OCI-LY7 (cell line): Measurements from ENCODE around the gene C16orf54. TPM values are rescaled to one million over a fixed set of nuclear protein-coding genes. Genes with fewer than 3 reads are reported as not detected.
A peak's percentile ranks its signal among the peaks of the same experiment; 100 is the strongest.

Experiments
- BruUV-seq: library from RNA; stranded (reverse); fragments of 400-500 nt; replicated peaks from 2 replicates; lab custom pipeline; 2021; lab: Mats Ljungman, UMichigan
- CTCF ChIA-PET: fragments of 300-600 bp; sonication (Branson Sonifier 250); formaldehyde crosslinking; loops from one replicate; lab custom pipeline; 2022; ENCODE audit warnings: antibody characterized with exemption; ENCODE audit not compliant: unreplicated experiment; lab: Charles Lee
- POLR2A ChIA-PET: fragments of 300-600 bp; sonication (Branson Sonifier 250); formaldehyde crosslinking; loops from one replicate; lab custom pipeline; 2022; ENCODE audit warnings: antibody characterized with exemption; lab: Charles Lee
- DNase-seq: peaks from one replicate; pipeline ENCODE4 v3.0.0-alpha.2; 2015; ENCODE audit warnings: low spot score
- H2AFZ ChIP-seq: fragments of 200-600 bp; sonication (generic), shearing (Covaris generic); 2 replicates; pipeline ENCODE4 v1.6.1; 2014; ENCODE audit warnings: mild to moderate bottlenecking, antibody characterized with exemption, low read length, moderate library complexity
- H3K27ac ChIP-seq: fragments of 200-600 bp; sonication (generic); 2 replicates; pipeline ENCODE4 v1.5.1; 2014; ENCODE audit warnings: mixed run types, low read depth, mild to moderate bottlenecking, moderate library complexity, low read length, inconsistent platforms; ENCODE audit not compliant: poor library complexity, severe bottlenecking
- H3K36me3 ChIP-seq: fragments of 200-600 bp; sonication (generic); 2 replicates; pipeline ENCODE4 v1.6.1; 2014; ENCODE audit warnings: mild to moderate bottlenecking, antibody characterized with exemption, low read length, moderate library complexity, mixed read lengths; ENCODE audit not compliant: insufficient read depth
- H3K4me1 ChIP-seq: fragments of 200-600 bp; sonication (generic); 2 replicates; pipeline ENCODE4 v1.5.1; 2014; ENCODE audit warnings: mild to moderate bottlenecking, low read length; ENCODE audit not compliant: insufficient read depth, poor library complexity, severe bottlenecking
- H3K4me2 ChIP-seq: fragments of 200-600 bp; sonication (generic); 2 replicates; pipeline ENCODE4 v1.6.1; 2014; ENCODE audit warnings: mild to moderate bottlenecking, low read length
- H3K4me3 ChIP-seq: fragments of 200-600 bp; sonication (generic); 2 replicates; pipeline ENCODE4 v1.5.1; 2014; ENCODE audit warnings: mild to moderate bottlenecking, low read depth, low read length; ENCODE audit not compliant: poor library complexity, severe bottlenecking
- H3K79me2 ChIP-seq: fragments of 200-600 bp; sonication (generic); 2 replicates; pipeline ENCODE4 v1.6.1; 2016; ENCODE audit warnings: low read depth, mild to moderate bottlenecking, low read length, moderate library complexity, mixed read lengths; ENCODE audit not compliant: insufficient read depth
- H3K9me2 ChIP-seq: fragments of 200-600 bp; sonication (generic); 2 replicates; pipeline ENCODE4 v1.6.1; 2016; ENCODE audit warnings: mild to moderate bottlenecking, low read length, mixed read lengths; ENCODE audit not compliant: insufficient read depth
- H3K9me3 ChIP-seq: fragments of 200-600 bp; sonication (generic); 2 replicates; pipeline ENCODE4 v1.6.1; 2014; ENCODE audit warnings: mild to moderate bottlenecking, mixed run types, low read length, mixed read lengths
- H4K20me1 ChIP-seq: fragments of 200-600 bp; sonication (generic); 2 replicates; pipeline ENCODE4 v1.6.1; 2014; ENCODE audit warnings: mild to moderate bottlenecking, antibody characterized with exemption, low read length, moderate library complexity, mixed read lengths; ENCODE audit not compliant: insufficient read depth
- EZH2phosphoT487 ChIP-seq: fragments of 200-600 bp; sonication (generic); IDR thresholded peaks from 2 replicates; pipeline ENCODE4 v1.6.1; 2018; ENCODE audit warnings: low read depth, borderline replicate concordance, mild to moderate bottlenecking, mixed run types, antibody characterized with exemption, low read length, moderate library complexity, mixed read lengths
- intact Hi-C: fragments of 100-400 bp; cut with micrococcal nuclease; formaldehyde crosslinking; loops from one replicate; pipeline ENCODE4 v1.10.0; 2022; ENCODE audit not compliant: unreplicated experiment
- total RNA-seq, 2 experiments: library from RNA; depleted of rRNA in 1 of 2; stranded (reverse); fragments of >200 nt in 1 of 2; shearing (Covaris generic) in 1 of 2; gene quantifications; 2 replicates each; pipeline ENCODE4 v1.2.3, GENCODE V29; 2014 to 2022
- TF ChIP-seq, protein P1 (sequence below): fragments of 200-600 bp; sonication (generic); conservative IDR thresholded peaks from 2 replicates; pipeline ENCODE4 v1.5.1; 2014; ENCODE audit warnings: mild to moderate bottlenecking, antibody characterized with exemption, low read length, moderate library complexity, mixed read lengths

The C16orf54 gene
- total RNA-seq, 2 experiments from 2014 or later = 0.32 TPM; not detected in 1

DNA sequence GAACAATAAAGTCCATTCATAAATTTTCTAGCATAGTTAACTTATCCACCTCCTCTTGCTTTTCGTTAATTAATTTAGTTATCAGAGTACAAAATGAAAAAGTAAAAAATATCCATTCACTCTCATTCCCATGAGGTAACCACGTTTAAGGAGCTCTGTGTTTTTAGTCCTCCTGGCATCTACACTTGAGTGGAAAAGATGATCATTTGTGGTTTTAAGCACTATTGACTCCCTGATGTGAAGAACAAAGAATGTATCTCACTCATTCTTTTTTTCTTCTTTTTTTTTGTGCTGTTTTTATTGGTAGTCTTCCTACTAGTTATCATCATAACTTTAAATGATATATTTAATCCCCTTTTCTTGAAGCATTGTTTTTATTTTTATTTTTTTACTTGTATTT lies 40.8 kb downstream of the C16orf54 start:
- H4K20me1 ChIP-seq = no peaks in the 10 kb centered on the region
- no peaks in the 10 kb centered on the region for H3K9me3 ChIP-seq
- DNase-seq = no peak
- no peak overlapping the region for H2AFZ ChIP-seq
- ChIA-PET POLR2A (interaction anchor here (0.6 to 0.9 kb wide), 2 partner anchors 9 to 103 kb away, joined by 3 to 4 read pairs; no protein-coding TSS in a partner anchor), CTCF (no interaction called here)
- no peaks in the 10 kb centered on the region for H3K79me2 ChIP-seq
- BruUV-seq = no TSS peak
- H3K4me3 ChIP-seq = no peak overlapping the region
- H3K27ac ChIP-seq = no peak overlapping the region
- H3K36me3 ChIP-seq = no peaks in the 10 kb centered on the region
- no peak overlapping the region for H3K4me2 ChIP-seq
- intact Hi-C loops = no loop called here
- H3K4me1 ChIP-seq = peaks cover 29% of the 10 kb centered on the region
- H3K9me2 ChIP-seq = no peaks in the 10 kb centered on the region
- TF ChIP-seq, protein P1, sequence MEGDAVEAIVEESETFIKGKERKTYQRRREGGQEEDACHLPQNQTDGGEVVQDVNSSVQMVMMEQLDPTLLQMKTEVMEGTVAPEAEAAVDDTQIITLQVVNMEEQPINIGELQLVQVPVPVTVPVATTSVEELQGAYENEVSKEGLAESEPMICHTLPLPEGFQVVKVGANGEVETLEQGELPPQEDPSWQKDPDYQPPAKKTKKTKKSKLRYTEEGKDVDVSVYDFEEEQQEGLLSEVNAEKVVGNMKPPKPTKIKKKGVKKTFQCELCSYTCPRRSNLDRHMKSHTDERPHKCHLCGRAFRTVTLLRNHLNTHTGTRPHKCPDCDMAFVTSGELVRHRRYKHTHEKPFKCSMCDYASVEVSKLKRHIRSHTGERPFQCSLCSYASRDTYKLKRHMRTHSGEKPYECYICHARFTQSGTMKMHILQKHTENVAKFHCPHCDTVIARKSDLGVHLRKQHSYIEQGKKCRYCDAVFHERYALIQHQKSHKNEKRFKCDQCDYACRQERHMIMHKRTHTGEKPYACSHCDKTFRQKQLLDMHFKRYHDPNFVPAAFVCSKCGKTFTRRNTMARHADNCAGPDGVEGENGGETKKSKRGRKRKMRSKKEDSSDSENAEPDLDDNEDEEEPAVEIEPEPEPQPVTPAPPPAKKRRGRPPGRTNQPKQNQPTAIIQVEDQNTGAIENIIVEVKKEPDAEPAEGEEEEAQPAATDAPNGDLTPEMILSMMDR = no peak
- no peak for TF ChIP-seq EZH2phosphoT487

DNA sequence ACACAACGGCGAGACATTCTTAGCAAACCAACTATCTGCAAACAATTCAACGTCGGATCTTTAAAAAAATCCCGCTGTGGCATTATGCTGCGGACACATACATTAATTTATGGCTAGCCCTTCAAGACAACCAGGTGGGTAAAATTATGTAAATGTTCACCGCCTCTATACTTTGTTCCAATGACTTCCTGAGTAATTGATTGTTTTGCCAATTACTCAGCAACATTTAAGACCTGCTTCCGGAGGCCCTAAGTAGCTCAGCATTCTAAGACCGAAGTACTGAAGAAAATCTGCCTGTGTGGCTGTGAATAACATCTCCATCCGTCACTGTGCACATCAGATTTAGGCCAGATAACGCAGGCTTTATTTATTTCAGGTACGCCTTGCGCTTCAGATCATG lies 43.5 kb downstream of the C16orf54 start:
- intact Hi-C loops = loop anchor here (1.0 kb wide), 1 partner anchor 118 kb away; the partner anchor contains the start of gene MVP
- peak; percentile 28 for DNase-seq
- POLR2A ChIA-PET = interaction anchor here (0.6 to 1.0 kb wide), 4 partner anchors 8 to 366 kb away, joined by 3 to 6 read pairs (median 4); no protein-coding TSS in a partner anchor
- H3K9me3 ChIP-seq = no peaks in the 10 kb centered on the region
- H2AFZ ChIP-seq = peak overlapping the region; percentile 96
- H3K36me3 ChIP-seq = no peaks in the 10 kb centered on the region
- H3K4me2 ChIP-seq = peak overlapping the region; percentile 71
- H4K20me1 ChIP-seq = no peaks in the 10 kb centered on the region
- H3K27ac ChIP-seq = peak overlapping the region; percentile 65
- BruUV-seq = no TSS peak
- peaks cover 26% of the 10 kb centered on the region for H3K4me1 ChIP-seq
- CTCF ChIA-PET = no interaction called here
- H3K79me2 ChIP-seq = no peaks in the 10 kb centered on the region
- peak overlapping the region; percentile 35 for H3K4me3 ChIP-seq
- TF ChIP-seq, protein P1 = no peak
- TF ChIP-seq EZH2phosphoT487 = no peak
- H3K9me2 ChIP-seq = no peaks in the 10 kb centered on the region

DNA sequence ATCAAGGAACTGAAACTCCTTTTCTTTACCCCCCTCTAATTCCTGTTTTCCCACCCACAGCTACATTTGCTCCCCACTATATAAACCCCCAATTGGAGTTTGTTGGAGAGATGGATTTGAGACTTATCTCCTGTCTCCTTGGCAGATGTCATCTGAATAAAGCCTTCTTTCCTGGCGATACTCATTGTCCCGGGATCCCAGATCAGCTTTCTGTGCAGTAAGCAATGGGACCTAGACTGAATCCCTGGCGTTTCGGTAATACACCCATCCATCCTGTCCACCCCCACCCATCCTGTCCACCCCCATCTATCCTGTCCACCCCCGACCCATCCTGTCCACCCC lies 44.6 kb downstream of the C16orf54 start:
- intact Hi-C loops = loop anchor here (2.0 kb wide), 2 partner anchors 20 to 320 kb away; no protein-coding TSS in a partner anchor
- ChIA-PET CTCF (no interaction called here), POLR2A (interaction anchor here (0.7 to 1.1 kb wide), 4 partner anchors 9 to 103 kb away, joined by 3 read pairs; no protein-coding TSS in a partner anchor)
- Histone ChIP-seq H2AFZ (no peak overlapping the region), H3K27ac (peak overlapping the region; percentile 65), H3K9me3 (no peaks in the 10 kb centered on the region), H4K20me1 (no peaks in the 10 kb centered on the region), H3K79me2 (no peaks in the 10 kb centered on the region), H3K4me1 (peaks cover 26% of the 10 kb centered on the region), H3K36me3 (no peaks in the 10 kb centered on the region), H3K9me2 (no peaks in the 10 kb centered on the region), H3K4me2 (peak overlapping the region; percentile 71), H3K4me3 (no peak overlapping the region)
- DNase-seq = no peak
- no peak for TF ChIP-seq EZH2phosphoT487
- TF ChIP-seq, protein P1 = no peak
- BruUV-seq = no TSS peak
